GM18858 (cell line): ENCODE measurements around the gene MAST4.

Experiments used
- ATAC-seq: cut with Tn5 transposase; IDR thresholded peaks from one replicate; pipeline ENCODE4 v1.9.1; 2021; ENCODE audit not compliant: unreplicated experiment

MAST4 gene

GRCh38 chr5:66603164-66603563 is 7.0 kb downstream of the MAST4 start:
- ATAC-seq, result no peak

- ATAC-seq, result no peak
These were observed 7.7 kb downstream of the MAST4 start for GRCh38 chr5:66603881-66604280.

- no peak for ATAC-seq
These were observed 10.5 kb downstream of the MAST4 start for GRCh38 chr5:66606713-66607112.

GRCh38 chr5:66608501-66608900 is 12.3 kb downstream of the MAST4 start:
- no peak for ATAC-seq

GRCh38 chr5:66609615-66610014 is 13.4 kb downstream of the MAST4 start:
- ATAC-seq, result peak; percentile 65

- ATAC-seq, result no peak
These were observed 16.0 kb downstream of the MAST4 start for GRCh38 chr5:66612226-66612625.

GRCh38 chr5:66615136-66615535 is 18.9 kb downstream of the MAST4 start:
- ATAC-seq, result no peak

GRCh38 chr5:66615894-66616293 is 19.7 kb downstream of the MAST4 start:
- no peak for ATAC-seq

- no peak for ATAC-seq
These were observed 20.5 kb downstream of the MAST4 start for GRCh38 chr5:66616520-66617225.

GRCh38 chr5:66617226-66617861 is 21.2 kb downstream of the MAST4 start:
- ATAC-seq, result peak; percentile 43

GRCh38 chr5:66617991-66618768 is 22.0 kb downstream of the MAST4 start:
- ATAC-seq, result no peak

- no peak for ATAC-seq
These were observed 24.5 kb downstream of the MAST4 start for GRCh38 chr5:66620711-66621110.

- no peak for ATAC-seq
These were observed 25.0 kb downstream of the MAST4 start for GRCh38 chr5:66621146-66621545.

GRCh38 chr5:66621736-66622135 is 25.5 kb downstream of the MAST4 start:
- ATAC-seq, result no peak

GRCh38 chr5:66628561-66628960 is 32.4 kb downstream of the MAST4 start:
- ATAC-seq, result no peak

- ATAC-seq, result no peak
These were observed 33.3 kb downstream of the MAST4 start for GRCh38 chr5:66629446-66629845.

GRCh38 chr5:66633754-66634153 is 37.6 kb downstream of the MAST4 start:
- ATAC-seq, result no peak

- no peak for ATAC-seq
These were observed 38.4 kb downstream of the MAST4 start for GRCh38 chr5:66634601-66635000.

- ATAC-seq, result no peak
These were observed 41.8 kb downstream of the MAST4 start for GRCh38 chr5:66637994-66638393.

GRCh38 chr5:66639037-66639436 is 42.8 kb downstream of the MAST4 start:
- ATAC-seq, result no peak

- ATAC-seq, result no peak
These were observed 46.3 kb downstream of the MAST4 start for GRCh38 chr5:66642538-66642937.

- ATAC-seq, result no peak
These were observed 47.2 kb downstream of the MAST4 start for GRCh38 chr5:66643387-66643786.
